HG03139 (cell line): Measurements from ENCODE around the gene AFDN.

Experiments used
- ATAC-seq: cut with Tn5 transposase; IDR thresholded peaks from one replicate; pipeline ENCODE4 v1.9.1; 2021; ENCODE audit not compliant: unreplicated experiment

The AFDN gene

DNA sequence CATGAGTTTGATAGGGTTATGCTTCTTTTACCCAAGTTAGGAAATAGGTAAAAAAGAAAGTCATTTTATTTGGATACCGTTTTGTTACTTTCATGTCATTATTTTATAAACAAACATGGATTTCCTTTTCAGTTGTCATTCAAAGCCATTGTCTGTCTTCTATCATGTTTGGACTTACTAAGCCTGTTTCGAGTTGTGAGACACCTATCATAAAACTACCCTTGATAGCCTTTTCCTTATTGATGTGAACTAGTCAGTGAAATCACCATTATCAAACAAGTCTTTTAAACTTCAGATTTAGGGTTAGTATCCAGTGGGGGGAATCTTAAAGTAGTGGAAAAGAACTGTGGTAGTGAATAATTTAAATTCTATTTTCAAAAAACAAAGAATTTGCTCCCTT, 85.8 kb downstream of the AFDN start:
- no peak for ATAC-seq

DNA sequence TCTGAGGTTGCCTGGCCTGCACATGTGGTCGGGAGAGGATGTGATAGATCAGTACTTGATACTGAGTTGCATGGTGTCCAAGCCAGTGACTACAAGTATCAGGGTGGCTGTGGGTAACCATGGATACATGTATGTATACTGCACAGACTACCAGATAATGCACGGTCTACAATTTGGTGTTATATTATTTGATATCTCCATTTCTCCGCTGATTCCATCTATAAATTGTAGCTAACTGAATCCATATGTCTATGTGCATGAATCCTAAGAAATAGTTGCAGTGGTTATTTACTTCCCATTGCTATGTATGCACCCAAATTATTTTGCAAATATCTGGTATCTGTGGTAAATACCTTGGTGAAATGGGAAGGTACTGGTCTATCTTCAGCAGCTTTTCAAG, 87.0 kb downstream of the AFDN start:
- no peak for ATAC-seq

DNA sequence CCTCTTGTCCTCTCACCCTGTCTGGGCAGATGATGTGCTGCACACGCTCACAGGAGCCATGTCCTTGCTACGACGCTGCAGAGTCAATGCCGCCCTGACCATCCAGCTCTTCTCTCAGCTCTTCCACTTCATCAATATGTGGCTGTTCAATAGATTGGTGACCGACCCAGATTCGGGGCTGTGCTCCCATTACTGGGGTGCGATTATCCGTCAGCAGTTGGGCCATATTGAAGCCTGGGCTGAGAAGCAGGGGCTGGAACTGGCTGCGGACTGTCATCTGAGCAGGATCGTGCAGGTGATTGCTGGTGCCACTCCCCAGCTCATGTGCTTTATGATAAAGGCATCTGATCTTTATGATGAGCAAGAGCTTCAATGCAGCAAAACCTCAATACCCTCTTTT, 88.4 kb downstream of the AFDN start:
- no peak for ATAC-seq

DNA sequence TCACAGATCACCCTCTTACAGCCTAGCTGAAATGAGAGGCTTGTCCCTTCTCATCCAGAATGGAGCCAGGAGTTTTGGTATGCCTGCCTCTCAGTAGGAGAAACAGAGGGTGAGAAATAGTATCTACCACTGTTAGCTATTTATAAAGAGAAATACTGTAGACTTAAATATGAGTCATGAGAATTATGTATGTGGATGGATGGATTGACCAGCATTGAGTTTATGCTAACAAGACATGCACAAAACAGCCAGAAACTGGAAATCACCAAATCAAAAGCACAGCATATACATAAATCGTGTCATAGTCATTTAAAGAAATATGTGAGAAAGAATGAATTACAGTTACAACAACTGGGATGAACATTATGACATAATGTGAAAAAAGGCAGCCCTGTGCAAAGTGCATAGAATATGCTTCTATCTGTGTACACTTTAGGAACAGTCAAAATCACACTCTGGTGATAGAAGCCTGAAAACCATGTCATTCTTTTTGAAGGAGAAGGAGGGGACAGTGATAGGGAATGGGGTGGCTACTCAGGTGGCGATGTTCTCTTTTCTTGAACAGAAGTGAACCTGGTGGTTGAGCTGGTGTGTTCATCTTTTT, 90.9 kb downstream of the AFDN start:
- no peak for ATAC-seq

DNA sequence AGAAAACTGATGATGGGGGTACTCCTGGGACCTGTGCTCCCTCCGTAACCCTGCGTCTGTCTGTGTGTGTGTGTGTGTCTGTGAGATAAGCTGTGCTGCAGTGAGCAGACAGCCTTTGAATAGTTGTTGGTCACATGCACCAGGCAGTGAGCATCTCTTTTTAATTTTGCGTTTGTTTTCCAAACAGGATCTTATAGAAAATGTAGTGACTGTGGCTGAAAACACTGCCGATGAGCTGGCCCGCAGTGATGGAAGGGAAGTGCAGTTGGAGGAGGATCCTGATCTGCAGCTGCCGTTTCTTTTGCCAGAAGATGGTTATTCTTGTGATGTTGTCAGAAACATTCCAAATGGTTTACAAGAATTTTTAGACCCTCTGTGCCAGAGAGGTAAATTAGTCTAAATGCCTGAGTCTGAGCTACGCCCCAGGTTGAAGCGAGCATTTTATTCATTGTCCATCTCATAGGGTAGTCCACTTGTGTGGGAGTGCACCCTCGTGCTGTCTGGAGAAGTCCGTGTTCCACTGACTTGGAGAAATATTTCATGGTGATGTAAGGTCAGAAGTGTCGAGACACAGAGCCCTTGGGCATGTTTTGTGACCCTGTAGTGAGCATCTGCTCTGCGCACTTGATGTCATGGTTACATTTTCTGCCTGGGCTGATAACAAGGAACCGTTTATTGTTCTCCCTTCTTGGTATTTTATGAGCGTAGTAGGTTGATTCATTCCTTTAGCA, 92.0 kb downstream of the AFDN start:
- ATAC-seq = no peak

DNA sequence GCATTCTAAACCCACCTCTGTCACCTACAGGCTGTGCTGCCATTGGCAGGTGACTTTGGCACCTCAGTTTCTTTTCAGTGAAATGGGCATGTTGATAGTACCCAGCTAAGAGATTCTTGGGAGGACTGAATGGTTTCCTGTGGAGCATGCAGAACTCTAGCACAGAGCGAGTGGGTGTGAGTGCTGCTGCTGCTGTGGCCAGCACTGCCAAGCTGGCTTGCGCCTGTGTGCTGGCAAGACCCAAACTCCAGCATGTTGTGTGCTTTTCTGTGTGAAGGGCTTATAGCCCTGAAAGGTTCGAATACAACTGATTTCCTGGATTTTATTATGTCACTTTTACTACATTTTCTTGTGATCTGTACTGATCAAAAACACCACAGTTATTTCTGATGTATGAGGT, 92.6 kb downstream of the AFDN start:
- no peak for ATAC-seq

GRCh38 chr6:167920165-167920564, 93.5 kb downstream of the AFDN start:
- no peak for ATAC-seq

- ATAC-seq = no peak
These were observed 95.1 kb downstream of the AFDN start for GRCh38 chr6:167921831-167922230.

DNA sequence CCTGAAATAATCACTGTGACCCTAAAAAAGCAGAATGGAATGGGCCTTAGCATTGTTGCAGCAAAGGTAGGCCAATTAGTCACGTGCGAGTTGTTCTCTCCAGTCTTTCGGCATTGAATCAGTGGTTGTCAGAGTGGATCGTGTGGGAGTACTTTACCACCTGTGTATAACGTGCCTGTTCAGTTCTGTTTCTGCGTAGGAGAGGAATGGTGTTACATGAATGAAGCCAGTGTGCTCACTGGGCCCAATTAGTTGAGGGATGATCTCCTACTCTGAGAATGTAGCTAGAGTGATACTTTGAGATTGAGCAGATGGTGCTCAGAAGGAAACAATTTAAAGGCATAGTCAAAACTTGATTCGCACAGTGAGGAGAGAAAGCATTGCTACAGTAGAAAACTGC, 98.3 kb downstream of the AFDN start:
- ATAC-seq = no peak

DNA sequence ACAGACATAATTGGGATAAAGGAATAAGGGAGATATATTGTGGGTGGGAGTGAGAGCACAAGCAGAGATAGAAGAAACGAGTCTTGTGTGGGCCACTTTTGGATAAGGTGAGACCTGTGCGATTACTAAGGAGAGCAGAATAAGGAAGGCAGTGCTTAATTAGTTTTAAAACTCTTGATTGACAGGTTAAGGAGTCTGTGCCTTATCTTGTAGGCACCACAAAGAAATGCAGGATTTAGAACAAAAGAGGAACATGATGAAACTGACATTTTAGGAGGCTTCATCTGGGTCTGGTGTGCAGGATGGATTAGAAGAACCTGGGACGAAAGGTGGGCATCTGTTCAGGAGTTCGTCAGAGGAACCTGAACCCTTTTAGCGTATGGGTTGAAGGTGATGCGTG, 100.5 kb downstream of the AFDN start:
- no peak for ATAC-seq

DNA sequence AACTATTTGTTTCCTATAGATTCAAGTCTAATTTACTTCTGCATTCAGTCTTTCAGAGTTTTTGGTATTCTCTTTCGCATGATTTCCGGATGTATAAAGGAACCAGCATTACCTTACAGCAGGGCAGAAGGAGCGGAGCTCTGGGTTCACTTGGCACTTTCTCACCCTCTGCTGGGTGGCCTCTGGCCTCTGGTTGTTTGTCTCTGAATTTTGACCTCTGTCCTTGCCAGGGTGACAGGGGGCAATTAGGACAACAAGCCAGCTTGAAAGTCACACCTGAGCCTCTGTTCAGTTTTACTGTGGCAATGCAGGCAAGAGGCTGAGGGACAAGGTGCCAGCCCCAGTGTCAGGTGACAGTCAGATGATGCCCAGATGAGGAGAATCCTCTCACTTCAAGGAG, 101.4 kb downstream of the AFDN start:
- ATAC-seq = no peak

- ATAC-seq = no peak
These were observed 103.6 kb downstream of the AFDN start for GRCh38 chr6:167930295-167930694.

- no peak for ATAC-seq
These were observed 106.0 kb downstream of the AFDN start for GRCh38 chr6:167932468-167933276.

GRCh38 chr6:167933290-167933689, 106.6 kb downstream of the AFDN start:
- no peak for ATAC-seq

DNA sequence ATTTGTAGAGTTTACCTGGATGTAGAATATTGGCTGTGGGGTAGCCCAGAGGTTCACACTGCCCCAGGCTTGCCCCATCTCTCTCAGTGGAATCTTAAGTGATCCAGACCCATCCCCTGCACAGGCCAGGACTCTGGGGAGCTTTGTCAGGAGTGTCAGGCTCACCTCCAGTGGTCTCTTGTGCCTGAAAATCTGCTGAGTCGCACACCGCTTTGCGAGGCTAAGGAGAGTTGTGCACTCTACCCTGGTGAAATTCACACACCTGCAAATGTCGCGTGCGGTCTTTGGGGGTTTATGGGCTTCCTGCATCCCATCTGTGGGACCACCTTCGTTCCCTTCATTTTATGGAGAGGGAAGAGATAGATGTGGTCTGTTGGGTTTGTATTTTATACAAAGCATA, 107.1 kb downstream of the AFDN start:
- ATAC-seq = no peak

DNA sequence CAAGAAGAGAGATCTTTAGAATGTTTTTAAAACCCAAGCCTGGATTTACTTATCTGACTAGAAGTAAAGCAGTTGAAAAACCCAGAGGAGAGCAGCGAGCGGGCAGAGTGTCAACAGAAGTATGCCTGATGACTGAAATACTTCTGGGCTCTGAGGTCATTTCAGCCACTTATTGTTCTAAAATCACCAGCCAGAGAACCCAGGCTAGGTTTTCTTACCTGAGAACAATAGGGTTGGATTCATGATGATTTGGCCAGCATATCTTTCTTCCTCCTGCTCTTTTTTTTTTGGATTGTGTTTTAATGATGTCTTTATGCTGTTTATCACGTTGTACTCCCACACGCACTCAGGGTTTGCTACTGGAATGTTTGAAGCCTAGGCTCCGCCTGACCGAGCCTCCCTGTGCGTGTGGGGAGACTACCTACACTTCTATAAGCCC, 107.7 kb downstream of the AFDN start:
- no peak for ATAC-seq

- ATAC-seq = no peak
These were observed 109.3 kb downstream of the AFDN start for GRCh38 chr6:167936051-167936450.

DNA sequence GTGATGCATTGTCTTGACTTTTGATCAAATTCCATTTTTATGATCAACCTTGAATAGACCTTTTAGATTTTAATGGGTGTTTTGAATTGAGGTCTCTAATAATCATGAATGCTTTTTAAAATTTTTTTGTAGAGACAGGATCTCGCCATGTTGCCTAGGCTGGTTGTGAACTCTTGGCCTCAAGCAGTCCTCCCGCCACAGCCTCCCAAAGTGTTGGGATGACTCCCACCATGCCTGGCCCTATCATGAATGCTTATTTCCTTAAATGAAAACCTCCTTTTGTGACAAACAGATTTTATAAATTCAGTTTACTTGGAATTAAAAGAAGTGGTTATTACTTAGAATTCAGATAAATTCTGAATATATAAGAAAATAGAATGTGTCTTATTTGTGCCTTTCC, 110.6 kb downstream of the AFDN start:
- ATAC-seq = no peak

DNA sequence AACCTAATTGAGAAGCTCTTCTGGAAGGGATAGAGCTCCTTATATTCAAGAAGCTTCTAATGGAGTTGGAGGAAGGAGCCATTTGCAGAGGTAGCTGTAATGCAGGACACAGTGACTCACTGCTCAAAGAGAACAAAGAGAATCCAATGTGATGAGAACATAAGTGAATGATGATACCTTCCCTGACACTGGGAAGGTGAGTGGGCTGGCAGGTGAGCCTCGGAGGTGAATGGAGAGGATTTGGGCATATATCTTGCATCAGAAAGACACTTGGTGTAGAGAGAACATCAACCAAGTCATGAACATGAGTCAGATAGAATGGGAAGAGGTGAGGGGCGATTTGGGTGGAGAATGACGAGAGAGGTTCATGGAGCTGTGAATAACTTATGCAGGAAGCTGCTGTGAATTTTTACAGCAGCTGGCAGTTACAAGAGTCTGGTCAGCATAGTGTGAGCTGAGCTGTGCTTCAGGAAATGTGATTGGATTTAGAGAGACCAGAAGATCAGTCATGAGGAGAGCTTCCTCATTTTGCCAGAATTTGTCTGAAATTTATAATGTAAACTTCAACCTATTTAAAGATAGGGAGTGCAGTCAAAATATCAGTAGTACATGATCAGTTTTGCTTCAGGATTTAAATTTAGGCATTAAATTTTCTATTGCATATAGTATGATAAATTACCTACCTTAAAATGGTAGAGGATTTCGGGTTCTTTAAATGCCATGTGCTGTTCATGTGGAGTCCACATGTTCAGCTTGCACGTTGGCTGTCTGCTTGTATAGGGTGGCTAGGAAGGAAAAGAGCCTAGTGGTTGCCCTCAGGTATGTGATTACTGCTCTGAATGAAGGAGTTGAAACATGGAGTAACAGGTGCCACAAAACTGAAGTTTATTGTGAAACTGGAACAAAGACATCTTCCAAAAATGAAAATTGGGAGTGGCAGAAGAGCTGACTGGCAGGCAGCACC, 111.5 kb downstream of the AFDN start:
- ATAC-seq = no peak

DNA sequence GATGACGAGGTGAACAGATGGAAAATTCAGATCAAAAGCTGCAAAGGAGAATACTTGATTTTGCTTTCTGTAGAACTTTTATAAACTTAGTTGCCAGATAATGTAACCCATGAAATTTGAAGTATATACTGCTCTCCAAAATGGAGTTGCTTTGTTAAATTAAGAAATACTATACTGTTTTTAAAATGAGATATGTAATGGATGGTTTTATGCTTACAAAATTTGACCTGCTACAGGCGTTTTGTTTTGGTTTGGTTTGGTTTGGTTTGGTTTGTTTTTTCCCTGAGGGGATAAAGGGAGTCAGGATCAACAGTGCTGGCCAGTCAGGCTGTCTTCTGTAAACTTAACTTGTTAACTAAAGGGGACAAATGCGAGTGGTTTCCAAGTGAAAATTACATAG, 115.1 kb downstream of the AFDN start:
- no peak for ATAC-seq

- no peak for ATAC-seq
These were observed 117.4 kb downstream of the AFDN start for GRCh38 chr6:167944130-167944529.
